K562 (cell line): ENCODE data around the gene SYT14. TPM values are rescaled to one million over a fixed set of nuclear protein-coding genes. Genes with fewer than 3 reads are reported as not detected.

Experiments used
- ATAC-seq: fragments of 200-7000 bp; cut with Tn5 transposase; 3 replicates; pipeline ENCODE4 v1.9.1; 2020; ENCODE audit warnings: moderate library complexity
- BruUV-seq: library from RNA; stranded (reverse); fragments of 400-500 nt; replicated peaks from 2 replicates; lab custom pipeline; 2021; lab: Mats Ljungman, UMichigan
- CTCF ChIA-PET: fragments of 300-600 bp; formaldehyde crosslinking; extraction: SDS; loops from one replicate; lab custom pipeline; 2021; ENCODE audit warnings: low intra/inter-chr PET ratio; lab: Yijun Ruan, JAX
- POLR2A ChIA-PET: fragments of 300-600, 350-650 bp; sonication (Branson Sonifier 250); formaldehyde crosslinking; extraction: SDS; loops from one replicate; lab custom pipeline; 2021; ENCODE audit warnings: antibody characterized with exemption, inconsistent platforms; lab: Yijun Ruan, JAX
- DNase-seq, 4 experiments: peaks; one replicate each; pipeline versions ENCODE4 v3.0.0 to v3.0.0-alpha.2; 2011 to 2018; ENCODE audit warnings: low spot score in 3 of 4, mixed read lengths in 3 of 4; ENCODE audit errors: extremely low read depth in 1 of 4
- FAIRE-seq: peaks from 2 replicates; lab custom pipeline; 2011; peaks lifted over from hg19 to GRCh38; lab: Jason Lieb, UNC
- H2AFZ ChIP-seq: 2 replicates; pipeline ENCODE4 v1.6.0; 2011; ENCODE audit warnings: low read depth, low read length, control low read depth, inconsistent platforms
- H3K27ac ChIP-seq: fragments of 200-600 bp; 3 replicates; pipeline ENCODE4 v1.8.0; 2011; ENCODE audit warnings: low read depth, mild to moderate bottlenecking, control low read depth, inconsistent platforms, low read length, moderate library complexity, mixed read lengths; ENCODE audit errors: extremely low read depth
- H3K27me3 ChIP-seq, 2 experiments: fragments of 300-600 bp in 1 of 2; 2 replicates in 1 of 2; 3 replicates in 1 of 2; pipeline versions ENCODE4 v1.6.0 to v1.8.0; 2011; ENCODE audit warnings: inconsistent platforms in 2 of 2, low read length in 2 of 2, mild to moderate bottlenecking in 1 of 2, mixed read lengths in 1 of 2, moderate library complexity in 1 of 2; ENCODE audit not compliant: control insufficient read depth in 2 of 2, insufficient read depth in 2 of 2
- H3K36me3 ChIP-seq: fragments of 300-600 bp; 3 replicates; pipeline ENCODE4 v1.8.0; 2011; ENCODE audit warnings: mild to moderate bottlenecking, low read length, inconsistent platforms; ENCODE audit not compliant: control insufficient read depth, insufficient read depth
- H3K4me1 ChIP-seq, 2 experiments: fragments of 200-600 bp in 1 of 2; replicated peaks in 1 of 2; 2 replicates in 1 of 2; 3 replicates in 1 of 2; pipeline versions ENCODE4 v1.5.1 to v1.8.0; 2011; ENCODE audit warnings: inconsistent platforms in 2 of 2, low read length in 2 of 2, mild to moderate bottlenecking in 1 of 2, mixed read lengths in 1 of 2, moderate library complexity in 1 of 2; ENCODE audit not compliant: control insufficient read depth in 2 of 2, insufficient read depth in 2 of 2
- H3K4me2 ChIP-seq: 2 replicates; pipeline ENCODE4 v1.6.1; 2011; ENCODE audit warnings: low read length, control low read depth, inconsistent platforms, mixed read lengths; ENCODE audit not compliant: insufficient read depth
- H3K4me3 ChIP-seq: fragments of 200-600 bp; sonication (generic), shearing (Covaris generic); 2 replicates; pipeline ENCODE4 v1.5.1; 2016; ENCODE audit warnings: control low read depth, inconsistent platforms
- H3K79me2 ChIP-seq: fragments of 200-600 bp; 3 replicates; pipeline ENCODE4 v1.8.0; 2011; ENCODE audit warnings: low read length, inconsistent platforms; ENCODE audit not compliant: control insufficient read depth, insufficient read depth
- H3K9ac ChIP-seq, 2 experiments: 2 replicates each; pipeline versions ENCODE4 v1.6.0 to v1.6.1; 2011; ENCODE audit warnings: low read depth in 2 of 2, low read length in 2 of 2, control low read depth in 1 of 2, inconsistent platforms in 1 of 2, mild to moderate bottlenecking in 1 of 2, mixed read lengths in 1 of 2; ENCODE audit not compliant: insufficient read depth in 1 of 2
- H3K9me1 ChIP-seq: one replicate; pipeline ENCODE4 v1.6.0; 2011; ENCODE audit warnings: inconsistent platforms, mild to moderate bottlenecking, low read length, moderate library complexity; ENCODE audit not compliant: control insufficient read depth, insufficient read depth
- H3K9me3 ChIP-seq: replicated peaks from 2 replicates; pipeline ENCODE4 v1.5.1; 2011; ENCODE audit warnings: low read depth, low read length, inconsistent platforms; ENCODE audit not compliant: control insufficient read depth, insufficient read depth
- H4K20me1 ChIP-seq: replicated peaks from 2 replicates; pipeline ENCODE4 v1.6.1; 2011; ENCODE audit warnings: low read length, inconsistent platforms, mixed read lengths; ENCODE audit not compliant: control insufficient read depth, insufficient read depth
- IRF2 ChIP-seq: sonication (generic); formaldehyde crosslinking; IDR thresholded peaks from 2 replicates; pipeline ENCODE4 v1.8.1; 2022; ENCODE audit warnings: mild to moderate bottlenecking, missing genetic modification reagents
- SFPQ ChIP-seq: fragments of 200-400 bp; formaldehyde crosslinking; IDR thresholded peaks from 2 replicates; pipeline ENCODE4 v1.6.1; 2017; ENCODE audit warnings: mild to moderate bottlenecking, low read depth, low read length, moderate library complexity
- USF1 ChIP-seq: sonication (generic); formaldehyde crosslinking; IDR thresholded peaks from 2 replicates; pipeline ENCODE4 v1.9.0; 2022; ENCODE audit warnings: mild to moderate bottlenecking, missing genetic modification reagents
- XRCC5 ChIP-seq: fragments of 200-400 bp; formaldehyde crosslinking; IDR thresholded peaks from 2 replicates; pipeline ENCODE4 v1.6.1; 2017; ENCODE audit warnings: low read depth, mild to moderate bottlenecking, low read length
- ZEB2 ChIP-seq: fragments of 450-650 bp; IDR thresholded peaks from 2 replicates; pipeline ENCODE4 v1.6.1; 2016
- ZMIZ1 ChIP-seq, 2 experiments: fragments of 150-350 bp in 1 of 2; IDR thresholded peaks; 2 replicates each; pipeline ENCODE4 v1.6.1; 2012 to 2016; ENCODE audit warnings: low read depth in 2 of 2, low read length in 2 of 2, mild to moderate bottlenecking in 1 of 2, moderate library complexity in 1 of 2
- ZNF146 ChIP-seq: IDR thresholded peaks from one replicate; pipeline ENCODE4 v1.6.1; 2018; ENCODE audit warnings: missing compliant biosample characterization; ENCODE audit not compliant: unreplicated experiment
- ZNF184 ChIP-seq: sonication (generic); formaldehyde crosslinking; IDR thresholded peaks from 2 replicates; pipeline ENCODE4 v1.5.0; 2020; ENCODE audit warnings: missing genetic modification reagents
- ZNF551 ChIP-seq: fragments of 250-450 bp; sonication (Bioruptor Pico); IDR thresholded peaks from 2 replicates; pipeline ENCODE4 v1.5.0; 2021; ENCODE audit warnings: mild to moderate bottlenecking, moderate library complexity
- WGBS: fragments of 100-300 bp; shearing (Covaris generic); methylation state at CpG from one replicate; pipeline ENCODE4 v1.1.6; 2016; ENCODE audit warnings: low coverage, mixed read lengths; ENCODE audit not compliant: insufficient coverage; ENCODE audit errors: missing lambda C conversion rate; 5-methylcytosine and 5-hydroxymethylcytosine counted together
- in situ Hi-C: fragments of 300-500 bp; cut with MboI; formaldehyde crosslinking; loops from 4 replicates; pipeline ENCODE4 v1.15.0; 2018; ENCODE audit warnings: inconsistent platforms, mixed read lengths
- intact Hi-C: fragments of 100-400 bp; cut with micrococcal nuclease; formaldehyde crosslinking; loops from 2 replicates; pipeline ENCODE4 v1.14.2; 2022
- polyA plus RNA-seq, 8 experiments: library from polyadenylated mRNA; depleted of rRNA in 4 of 8; stranded (reverse) in 5 of 8; unstranded in 3 of 8; fragments of >200 nt; fragmentation: Nextera tagmentation in 2 of 8; fragmentation: Illumina TruSeq in 1 of 8; extraction: Ambion mirVana in 2 of 8; extraction: Trizol in 1 of 8; gene quantifications; 2 replicates each; pipeline versions ENCODE4 v1.2.1 to v1.2.3, GENCODE V29; 2011 to 2014; ENCODE audit warnings: inconsistent platforms in 1 of 8, missing spikeins in 1 of 8
- total RNA-seq, 7 experiments: library from RNA; depleted of rRNA in 6 of 7; stranded (reverse); fragments of >200 nt in 6 of 7; fragmentation: Illumina TruSeq in 2 of 7; extraction: Trizol in 2 of 7; gene quantifications; 2 replicates each; pipeline versions ENCODE4 v1.2.1 to v1.2.3, GENCODE V29; 2011 to 2021; ENCODE audit warnings: low replicate concordance in 1 of 7
- TF ChIP-seq, protein P1 (sequence below): fragments of 450-650 bp; IDR thresholded peaks from 2 replicates; pipeline ENCODE4 v1.7.1; 2018; ENCODE audit warnings: mild to moderate bottlenecking, low read depth; ENCODE audit not compliant: partially characterized antibody
- TF ChIP-seq, protein P2 (sequence below), 2 experiments: fragments of 450-650 bp; conservative IDR thresholded peaks; 2 replicates each; pipeline ENCODE4 v1.6.1; 2017; ENCODE audit warnings: mild to moderate bottlenecking in 2 of 2, moderate library complexity in 2 of 2

The SYT14 gene
- total and polyA plus RNA-seq, 9 of the 15 experiments (the other 6 are each of a cell fraction or from before 2014, with no cell fraction given), result 0.01 to 0.04 TPM; not detected in 7

- no TSS peak for BruUV-seq
- FAIRE-seq, result no peak
- TF ChIP-seq ZNF551 (CRISPR knock-in tag) (no peak), ZNF184 (CRISPR knock-in tag) (no peak), ZNF146 (CRISPR knock-in tag) (no peak), ZMIZ1 (IDR thresholded peaks at IDR 0.05; ENCODE audit: low read depth in 2 of 2, low read length in 2 of 2) (no peak), XRCC5 (no peak), USF1 (no peak), IRF2 (CRISPR knock-in tag) (no peak), ZEB2 (no peak), SFPQ (no peak)
- TF ChIP-seq, protein P1, sequence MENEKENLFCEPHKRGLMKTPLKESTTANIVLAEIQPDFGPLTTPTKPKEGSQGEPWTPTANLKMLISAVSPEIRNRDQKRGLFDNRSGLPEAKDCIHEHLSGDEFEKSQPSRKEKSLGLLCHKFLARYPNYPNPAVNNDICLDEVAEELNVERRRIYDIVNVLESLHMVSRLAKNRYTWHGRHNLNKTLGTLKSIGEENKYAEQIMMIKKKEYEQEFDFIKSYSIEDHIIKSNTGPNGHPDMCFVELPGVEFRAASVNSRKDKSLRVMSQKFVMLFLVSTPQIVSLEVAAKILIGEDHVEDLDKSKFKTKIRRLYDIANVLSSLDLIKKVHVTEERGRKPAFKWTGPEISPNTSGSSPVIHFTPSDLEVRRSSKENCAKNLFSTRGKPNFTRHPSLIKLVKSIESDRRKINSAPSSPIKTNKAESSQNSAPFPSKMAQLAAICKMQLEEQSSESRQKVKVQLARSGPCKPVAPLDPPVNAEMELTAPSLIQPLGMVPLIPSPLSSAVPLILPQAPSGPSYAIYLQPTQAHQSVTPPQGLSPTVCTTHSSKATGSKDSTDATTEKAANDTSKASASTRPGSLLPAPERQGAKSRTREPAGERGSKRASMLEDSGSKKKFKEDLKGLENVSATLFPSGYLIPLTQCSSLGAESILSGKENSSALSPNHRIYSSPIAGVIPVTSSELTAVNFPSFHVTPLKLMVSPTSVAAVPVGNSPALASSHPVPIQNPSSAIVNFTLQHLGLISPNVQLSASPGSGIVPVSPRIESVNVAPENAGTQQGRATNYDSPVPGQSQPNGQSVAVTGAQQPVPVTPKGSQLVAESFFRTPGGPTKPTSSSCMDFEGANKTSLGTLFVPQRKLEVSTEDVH, result no peak
- TF ChIP-seq, protein P2, sequence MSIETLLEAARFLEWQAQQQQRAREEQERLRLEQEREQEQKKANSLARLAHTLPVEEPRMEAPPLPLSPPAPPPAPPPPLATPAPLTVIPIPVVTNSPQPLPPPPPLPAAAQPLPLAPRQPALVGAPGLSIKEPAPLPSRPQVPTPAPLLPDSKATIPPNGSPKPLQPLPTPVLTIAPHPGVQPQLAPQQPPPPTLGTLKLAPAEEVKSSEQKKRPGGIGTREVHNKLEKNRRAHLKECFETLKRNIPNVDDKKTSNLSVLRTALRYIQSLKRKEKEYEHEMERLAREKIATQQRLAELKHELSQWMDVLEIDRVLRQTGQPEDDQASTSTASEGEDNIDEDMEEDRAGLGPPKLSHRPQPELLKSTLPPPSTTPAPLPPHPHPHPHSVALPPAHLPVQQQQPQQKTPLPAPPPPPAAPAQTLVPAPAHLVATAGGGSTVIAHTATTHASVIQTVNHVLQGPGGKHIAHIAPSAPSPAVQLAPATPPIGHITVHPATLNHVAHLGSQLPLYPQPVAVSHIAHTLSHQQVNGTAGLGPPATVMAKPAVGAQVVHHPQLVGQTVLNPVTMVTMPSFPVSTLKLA (conservative IDR thresholded peaks at IDR 0.05), result no peak
Measured at GRCh38 chr1:210098356-210098755, 160.3 kb downstream of the SYT14 start.

More at GRCh38 chr1:210098356-210098755, 160.3 kb downstream of the SYT14 start:
- Histone ChIP-seq H3K9ac (no peak overlapping the region), H2AFZ (no peak overlapping the region), H4K20me1 (no peaks in the 10 kb centered on the region), H3K9me1 (no peaks in the 10 kb centered on the region), H3K27ac (no peak overlapping the region), H3K27me3 (no peaks in the 10 kb centered on the region), H3K4me3 (no peak overlapping the region), H3K4me2 (no peak overlapping the region), H3K9me3 (no peaks in the 10 kb centered on the region), H3K4me1 (no peaks in the 10 kb centered on the region), H3K79me2 (no peaks in the 10 kb centered on the region), H3K36me3 (no peaks in the 10 kb centered on the region)
- intact Hi-C loops, result no loop called here
- 0% methylated on average over 3 of the region's 3 CpGs for WGBS
- ATAC-seq (no peak), DNase-seq (no peak)
- in situ Hi-C loops, result no loop called here
- CTCF ChIA-PET, result no interaction called here
- POLR2A ChIA-PET, result no interaction called here
